UCSD-AML1 (cell line): ENCODE measurements around the gene SLC38A11.
A peak's percentile ranks its signal among the peaks of the same experiment; 100 is the strongest.

Experiments used
- DNase-seq: peaks from one replicate; lab custom pipeline; 2025; ENCODE audit not compliant: unreplicated experiment; lab: John Stamatoyannopoulos, UW

SLC38A11 gene

GRCh38 chr2:164972216-164972615 is 16.9 kb upstream of the SLC38A11 start:
- DNase-seq, result no peak

- no peak for DNase-seq
Observed at GRCh38 chr2:164969909-164970690, 14.8 kb upstream of the SLC38A11 start.

DNA sequence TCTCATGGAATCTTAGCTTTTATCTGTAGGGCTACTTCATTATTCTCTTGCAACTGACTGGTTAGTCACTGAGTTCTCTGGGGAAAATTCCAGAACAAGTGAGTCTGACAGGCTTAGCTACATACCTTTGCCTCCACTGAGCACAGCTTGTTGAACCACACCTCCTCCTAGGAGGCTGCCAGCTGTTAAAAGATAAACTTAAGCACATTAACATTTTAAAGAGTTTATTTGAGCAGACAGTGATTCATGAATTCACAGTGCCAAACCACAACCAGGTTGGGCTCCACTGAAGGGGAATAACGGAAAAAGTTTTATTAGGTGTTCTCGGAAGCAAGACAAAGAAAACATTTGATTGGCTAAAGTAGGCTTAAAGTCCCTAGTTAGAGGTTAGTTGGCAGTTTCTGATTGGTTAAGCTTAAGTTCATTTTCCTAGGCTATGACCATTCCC is 12.5 kb upstream of the SLC38A11 start:
- no peak for DNase-seq

GRCh38 chr2:164967361-164967760 is 12.0 kb upstream of the SLC38A11 start:
- DNase-seq, result no peak

DNA sequence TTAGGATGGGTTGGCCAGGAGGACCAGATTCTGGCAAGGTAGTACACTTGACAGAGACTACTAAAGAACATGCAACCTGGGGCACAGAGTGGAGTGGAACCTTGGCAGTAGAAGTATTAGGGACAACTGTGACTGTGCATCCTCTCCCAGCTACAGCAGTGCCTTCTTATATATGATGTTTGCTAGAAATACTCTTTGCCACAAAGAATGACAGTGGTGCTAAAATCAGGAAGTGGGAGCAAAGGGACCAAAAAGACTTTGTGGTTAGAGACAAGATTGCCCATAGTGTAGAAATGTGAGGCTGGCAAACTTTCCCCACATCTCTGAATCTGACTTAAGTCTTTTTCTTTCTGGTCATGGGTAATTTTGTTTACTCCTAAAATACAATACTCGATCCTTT is 9.4 kb upstream of the SLC38A11 start:
- peak; percentile 14 for DNase-seq

DNA sequence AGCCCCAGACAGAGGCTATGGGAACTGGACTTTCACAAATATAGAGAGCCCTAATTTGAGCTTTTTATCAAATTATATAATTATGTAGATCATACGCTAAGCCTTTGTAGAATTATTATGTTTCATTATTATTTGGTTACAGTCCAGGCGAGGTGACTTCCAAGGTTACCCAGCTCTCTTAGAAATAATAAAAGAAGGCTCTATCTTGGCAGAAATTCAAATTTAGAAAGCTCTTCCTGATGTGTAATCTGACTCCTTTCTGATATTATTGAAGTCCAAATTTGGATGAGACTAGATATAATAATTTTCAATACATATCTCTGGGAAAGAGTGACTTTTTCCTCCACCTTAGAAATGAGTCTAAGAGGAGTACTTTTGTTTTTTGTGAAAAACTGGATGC is 4.8 kb upstream of the SLC38A11 start:
- no peak for DNase-seq

- DNase-seq, result no peak
Observed at GRCh38 chr2:164954186-164954585, 1.1 kb downstream of the SLC38A11 start.

- DNase-seq, result no peak
Observed at GRCh38 chr2:164953279-164953678, 2.0 kb downstream of the SLC38A11 start.

- DNase-seq, result no peak
Observed at GRCh38 chr2:164952057-164952702, 3.1 kb downstream of the SLC38A11 start.

DNA sequence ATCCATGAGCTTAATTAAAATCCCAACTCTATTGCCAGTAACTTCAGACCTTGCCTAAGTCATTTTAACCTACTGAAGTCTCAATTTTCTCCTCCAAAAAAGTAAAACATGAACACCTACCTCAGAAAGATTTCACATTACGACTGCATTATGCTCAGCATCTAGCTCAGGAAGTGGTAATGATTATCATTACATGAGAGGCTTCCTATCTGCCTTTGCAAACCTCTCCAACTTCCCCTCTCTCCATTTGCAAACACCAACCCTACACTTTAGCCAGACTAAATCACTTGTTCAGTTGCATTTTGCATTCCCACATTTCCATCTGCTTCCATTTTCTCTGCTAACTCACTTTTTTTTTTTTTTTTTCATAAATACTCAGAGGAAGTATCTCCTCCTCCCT is 6.8 kb downstream of the SLC38A11 start:
- DNase-seq, result peak; percentile 8

DNA sequence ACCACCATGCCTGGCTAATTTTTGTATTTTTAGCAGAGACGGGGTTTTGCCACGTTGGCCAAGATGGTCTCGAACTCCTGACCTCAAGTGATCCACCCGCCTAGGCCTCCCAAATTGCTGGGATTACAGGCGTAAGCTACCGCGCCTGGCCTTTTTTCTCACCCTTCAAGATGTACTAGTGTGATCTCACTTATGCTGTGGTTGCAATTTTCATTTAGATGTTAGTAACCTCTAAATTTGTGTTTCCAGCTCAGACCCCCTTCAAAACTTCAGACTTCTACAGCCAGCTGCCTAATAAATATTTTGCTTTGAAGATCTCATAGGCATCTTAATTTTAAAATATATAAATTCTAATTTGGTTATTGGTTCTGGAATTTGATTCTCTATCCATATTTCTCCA is 8.0 kb downstream of the SLC38A11 start:
- DNase-seq, result no peak

- no peak for DNase-seq
Observed at GRCh38 chr2:164943289-164943688, 12.0 kb downstream of the SLC38A11 start.

- no peak for DNase-seq
Observed at GRCh38 chr2:164937864-164938401, 17.4 kb downstream of the SLC38A11 start.

GRCh38 chr2:164935118-164936101 is 19.9 kb downstream of the SLC38A11 start:
- no peak for DNase-seq

DNA sequence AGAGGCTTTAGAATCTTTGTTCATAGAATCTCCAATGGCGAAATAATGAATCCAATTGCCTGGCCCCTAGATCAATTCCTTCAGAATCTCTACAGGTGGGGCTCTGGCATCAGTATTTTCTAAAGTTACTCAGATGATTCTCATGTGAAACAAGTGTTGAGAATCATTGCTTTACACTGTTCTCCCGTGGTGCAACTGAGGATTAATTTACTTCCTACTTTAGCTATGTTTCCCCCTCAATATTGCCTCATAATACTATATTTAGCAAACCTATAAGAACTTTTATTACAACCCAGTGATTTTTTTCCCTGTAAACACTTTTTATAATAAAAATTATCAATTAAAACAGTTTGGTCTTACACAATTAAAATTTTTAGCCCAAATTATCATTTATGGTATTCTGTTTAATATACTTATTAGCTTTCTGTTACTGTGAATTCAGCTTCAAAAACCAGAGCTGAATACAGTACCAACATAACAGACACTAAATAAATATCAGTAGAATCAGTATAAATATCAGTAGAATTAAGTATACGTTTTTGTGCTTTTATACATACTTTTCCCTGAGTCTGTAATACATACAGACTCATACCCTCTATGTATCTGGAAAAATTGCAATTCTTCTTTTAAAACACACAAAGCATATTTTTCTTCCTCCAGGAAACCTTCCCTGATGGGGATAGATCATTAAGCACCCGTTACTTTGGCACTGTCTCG is 20.8 kb downstream of the SLC38A11 start:
- no peak for DNase-seq

GRCh38 chr2:164933671-164934189 is 21.6 kb downstream of the SLC38A11 start:
- DNase-seq, result no peak

GRCh38 chr2:164932377-164932776 is 22.9 kb downstream of the SLC38A11 start:
- DNase-seq, result no peak

DNA sequence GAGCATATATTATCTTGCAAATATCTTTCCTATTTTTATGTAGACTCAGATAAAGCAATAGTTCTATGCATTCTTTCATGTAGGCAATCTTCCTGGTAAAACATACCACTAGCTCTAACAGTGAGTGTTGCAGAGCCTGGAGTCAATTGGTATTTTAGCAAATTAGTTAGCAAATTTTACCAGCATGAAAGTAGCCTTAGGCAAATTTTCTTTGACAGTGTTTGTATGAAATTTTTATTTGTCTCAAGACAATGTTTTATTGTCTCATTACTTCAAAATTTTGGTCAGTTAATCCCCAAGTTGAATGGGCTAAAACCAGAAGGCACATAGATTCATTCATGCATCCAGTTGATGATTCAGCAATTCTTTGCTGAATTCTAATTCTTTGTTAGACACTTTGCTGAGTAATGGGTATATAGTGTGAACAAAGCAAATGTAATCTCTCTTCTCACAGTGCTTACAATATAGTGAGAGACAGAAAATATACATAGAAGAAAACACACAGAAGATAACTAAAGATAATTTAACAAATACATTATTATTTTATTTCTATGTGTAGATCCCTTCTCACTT is 27.1 kb downstream of the SLC38A11 start:
- no peak for DNase-seq

DNA sequence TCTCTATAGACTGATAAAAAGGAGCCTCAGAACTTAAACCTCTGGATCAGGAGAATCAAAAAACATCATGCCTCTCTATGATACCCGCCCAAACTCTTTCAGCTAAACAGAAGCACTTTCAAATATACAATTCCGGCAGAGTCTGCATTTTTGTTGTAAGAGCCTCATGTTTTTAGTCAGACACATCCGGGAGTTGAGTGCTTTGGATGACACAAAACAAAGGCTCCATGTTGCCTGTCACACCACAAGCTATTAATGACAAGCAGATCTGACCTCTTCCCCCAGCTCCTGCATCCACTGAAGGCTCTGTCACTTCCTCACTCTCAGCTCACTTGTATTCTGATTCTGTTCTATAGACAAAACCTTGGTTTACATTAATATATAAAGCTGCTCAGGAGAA is 33.2 kb downstream of the SLC38A11 start:
- DNase-seq, result no peak

- no peak for DNase-seq
Observed at GRCh38 chr2:164920430-164920829, 34.9 kb downstream of the SLC38A11 start.
